K562 (cell line): ENCODE measurements around the gene CAMKV. TPM values are rescaled to one million over a fixed set of nuclear protein-coding genes. Genes with fewer than 3 reads are reported as not detected.

Source experiments
- C11orf30 ChIP-seq: fragments of 450-650 bp; IDR thresholded peaks from 2 replicates; pipeline ENCODE4 v1.6.1; 2016; ENCODE audit warnings: low read depth, mild to moderate bottlenecking
- CBFB ChIP-seq: sonication (generic); formaldehyde crosslinking; IDR thresholded peaks from 2 replicates; pipeline ENCODE4 v1.4.0; 2020; ENCODE audit warnings: mild to moderate bottlenecking, missing genetic modification reagents
- CC2D1A ChIP-seq: fragments of 450-650 bp; IDR thresholded peaks from 2 replicates; pipeline ENCODE4 v1.6.1; 2017; ENCODE audit warnings: mild to moderate bottlenecking
- ELF2 ChIP-seq: fragments of 250-450 bp; sonication (Bioruptor Pico); IDR thresholded peaks from 2 replicates; pipeline ENCODE4 v1.5.0; 2021; ENCODE audit warnings: mild to moderate bottlenecking
- HMG20A ChIP-seq: fragments of 450-650 bp; formaldehyde crosslinking; conservative IDR thresholded peaks from 2 replicates; pipeline ENCODE4 v1.4.0; 2020; ENCODE audit warnings: mild to moderate bottlenecking, mixed read lengths
- MBD2 ChIP-seq: sonication (generic); IDR thresholded peaks from 2 replicates; pipeline ENCODE4 v1.6.1; 2016; ENCODE audit warnings: low read depth, borderline replicate concordance
- MED1 ChIP-seq: sonication (generic); formaldehyde crosslinking; IDR thresholded peaks from 2 replicates; pipeline ENCODE4 v1.8.1; 2023; ENCODE audit warnings: missing genetic modification reagents, borderline replicate concordance
- MEF2D ChIP-seq: conservative IDR thresholded peaks from 2 replicates; pipeline ENCODE4 v1.6.1; 2016; ENCODE audit warnings: low read depth, missing genetic modification characterization, missing compliant biosample characterization
- PHF8 ChIP-seq: fragments of 200-600 bp; sonication (generic); IDR thresholded peaks from 2 replicates; pipeline ENCODE4 v1.6.1; 2012; ENCODE audit warnings: mixed run types, mild to moderate bottlenecking, inconsistent platforms, low read length, moderate library complexity, borderline replicate concordance
- POLR3G ChIP-seq: IDR thresholded peaks from 2 replicates; pipeline ENCODE4 v1.6.1; 2011; ENCODE audit not compliant: insufficient read length, insufficient replicate concordance; ENCODE audit errors: extremely low read depth
- SMAD2 ChIP-seq: fragments of 150-350 bp; IDR thresholded peaks from 2 replicates; pipeline ENCODE4 v1.6.1; 2014; ENCODE audit warnings: low read depth, mild to moderate bottlenecking, low read length
- polyA plus RNA-seq, 8 experiments: library from polyadenylated mRNA; depleted of rRNA in 4 of 8; stranded (reverse) in 5 of 8; unstranded in 3 of 8; fragments of >200 nt; fragmentation: Nextera tagmentation in 2 of 8; fragmentation: Illumina TruSeq in 1 of 8; extraction: Ambion mirVana in 2 of 8; extraction: Trizol in 1 of 8; gene quantifications; 2 replicates each; pipeline versions ENCODE4 v1.2.1 to v1.2.3, GENCODE V29; 2011 to 2014; ENCODE audit warnings: inconsistent platforms in 1 of 8, missing spikeins in 1 of 8
- total RNA-seq, 7 experiments: library from RNA; depleted of rRNA in 6 of 7; stranded (reverse); fragments of >200 nt in 6 of 7; fragmentation: Illumina TruSeq in 2 of 7; extraction: Trizol in 2 of 7; gene quantifications; 2 replicates each; pipeline versions ENCODE4 v1.2.1 to v1.2.3, GENCODE V29; 2011 to 2021; ENCODE audit warnings: low replicate concordance in 1 of 7
- TF ChIP-seq, protein P1 (sequence below): sonication (generic); formaldehyde crosslinking; IDR thresholded peaks from 2 replicates; pipeline ENCODE4 v1.8.1; 2023; ENCODE audit warnings: missing genetic modification reagents, mild to moderate bottlenecking, borderline replicate concordance
- TF ChIP-seq, protein P2 (sequence below): fragments of 450-650 bp; IDR thresholded peaks from 2 replicates; pipeline ENCODE4 v1.6.1; 2017; ENCODE audit warnings: antibody characterized with exemption, mild to moderate bottlenecking
- TF ChIP-seq, protein P3 (sequence below): IDR thresholded peaks from 2 replicates; pipeline ENCODE4 v1.6.1; 2012; ENCODE audit warnings: low read depth, low read length, improper control_type of control experiment, borderline replicate concordance

The CAMKV gene
- total and polyA plus RNA-seq, 9 of the 15 experiments (the other 6 are each of a cell fraction or from before 2014, with no cell fraction given), result 0.08 to 2.7 (median 0.79) TPM

DNA sequence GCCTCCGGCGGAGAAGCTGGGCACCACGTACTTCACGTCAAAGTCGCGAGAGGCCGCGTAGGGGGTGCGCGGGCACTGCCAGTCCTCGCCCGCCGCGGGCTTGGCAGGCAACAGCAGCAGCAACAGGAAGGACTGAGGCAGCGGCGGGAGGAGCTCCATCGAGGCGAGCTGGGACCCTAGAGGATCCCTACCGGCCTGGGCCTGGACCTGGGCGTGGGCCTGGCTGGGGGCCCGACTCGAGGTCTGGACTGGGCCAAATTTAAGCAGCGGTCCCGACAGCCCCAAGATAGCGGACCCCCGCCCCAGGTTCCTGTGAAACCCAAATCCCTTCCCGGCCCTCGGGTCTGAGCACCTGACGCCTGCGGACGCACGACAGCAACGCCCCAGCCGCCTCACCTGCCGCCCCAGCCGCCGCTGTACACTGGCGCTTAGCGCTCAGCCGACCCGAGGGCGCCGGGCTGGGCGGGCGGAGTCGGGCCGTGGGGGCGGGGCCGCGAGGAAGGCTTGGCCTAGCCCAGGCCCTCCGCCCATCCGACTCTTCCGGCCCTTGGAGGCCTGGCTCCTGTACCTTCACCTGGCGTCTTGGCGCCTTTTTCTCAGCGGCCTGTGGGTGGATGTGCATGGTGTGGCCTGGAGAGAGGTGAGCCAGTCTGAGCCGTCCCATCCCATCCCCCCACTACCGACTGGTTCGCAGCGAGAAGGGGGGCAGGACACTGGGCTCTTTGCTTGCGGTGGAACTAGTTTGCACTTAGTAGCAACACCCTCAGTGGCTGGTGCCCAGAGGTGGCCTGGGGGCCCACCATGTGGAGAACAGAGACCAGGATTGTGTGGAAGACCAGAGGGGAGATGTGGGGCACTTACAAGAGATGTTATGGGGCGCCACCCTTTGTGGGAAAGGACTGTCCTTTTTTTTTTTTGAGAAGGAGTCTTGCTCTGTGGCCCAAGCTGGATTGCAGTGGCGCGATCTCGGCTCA is 34.0 kb upstream of the CAMKV start, which contains the start of gene MST1R (continued):
- TF ChIP-seq, protein P1, sequence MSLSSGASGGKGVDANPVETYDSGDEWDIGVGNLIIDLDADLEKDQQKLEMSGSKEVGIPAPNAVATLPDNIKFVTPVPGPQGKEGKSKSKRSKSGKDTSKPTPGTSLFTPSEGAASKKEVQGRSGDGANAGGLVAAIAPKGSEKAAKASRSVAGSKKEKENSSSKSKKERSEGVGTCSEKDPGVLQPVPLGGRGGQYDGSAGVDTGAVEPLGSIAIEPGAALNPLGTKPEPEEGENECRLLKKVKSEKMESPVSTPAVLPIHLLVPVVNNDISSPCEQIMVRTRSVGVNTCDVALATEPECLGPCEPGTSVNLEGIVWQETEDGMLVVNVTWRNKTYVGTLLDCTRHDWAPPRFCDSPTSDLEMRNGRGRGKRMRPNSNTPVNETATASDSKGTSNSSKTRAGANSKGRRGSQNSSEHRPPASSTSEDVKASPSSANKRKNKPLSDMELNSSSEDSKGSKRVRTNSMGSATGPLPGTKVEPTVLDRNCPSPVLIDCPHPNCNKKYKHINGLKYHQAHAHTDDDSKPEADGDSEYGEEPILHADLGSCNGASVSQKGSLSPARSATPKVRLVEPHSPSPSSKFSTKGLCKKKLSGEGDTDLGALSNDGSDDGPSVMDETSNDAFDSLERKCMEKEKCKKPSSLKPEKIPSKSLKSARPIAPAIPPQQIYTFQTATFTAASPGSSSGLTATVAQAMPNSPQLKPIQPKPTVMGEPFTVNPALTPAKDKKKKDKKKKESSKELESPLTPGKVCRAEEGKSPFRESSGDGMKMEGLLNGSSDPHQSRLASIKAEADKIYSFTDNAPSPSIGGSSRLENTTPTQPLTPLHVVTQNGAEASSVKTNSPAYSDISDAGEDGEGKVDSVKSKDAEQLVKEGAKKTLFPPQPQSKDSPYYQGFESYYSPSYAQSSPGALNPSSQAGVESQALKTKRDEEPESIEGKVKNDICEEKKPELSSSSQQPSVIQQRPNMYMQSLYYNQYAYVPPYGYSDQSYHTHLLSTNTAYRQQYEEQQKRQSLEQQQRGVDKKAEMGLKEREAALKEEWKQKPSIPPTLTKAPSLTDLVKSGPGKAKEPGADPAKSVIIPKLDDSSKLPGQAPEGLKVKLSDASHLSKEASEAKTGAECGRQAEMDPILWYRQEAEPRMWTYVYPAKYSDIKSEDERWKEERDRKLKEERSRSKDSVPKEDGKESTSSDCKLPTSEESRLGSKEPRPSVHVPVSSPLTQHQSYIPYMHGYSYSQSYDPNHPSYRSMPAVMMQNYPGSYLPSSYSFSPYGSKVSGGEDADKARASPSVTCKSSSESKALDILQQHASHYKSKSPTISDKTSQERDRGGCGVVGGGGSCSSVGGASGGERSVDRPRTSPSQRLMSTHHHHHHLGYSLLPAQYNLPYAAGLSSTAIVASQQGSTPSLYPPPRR, result no peak
- TF ChIP-seq ELF2 (CRISPR knock-in tag) (no peak), CBFB (no peak), MBD2 (peak; percentile 18; the same call in 1 of the 2 replicates), CC2D1A (0 out of 2 replicates have a peak, but pooled peaks have one; percentile 12), HMG20A (no peak), MED1 (no peak), MEF2D (tag) (no peak), POLR3G (no peak), PHF8 (peak; percentile 74; the same call in 1 of the 2 replicates), SMAD2 (no peak), C11orf30 (no peak)
- TF ChIP-seq, protein P2, sequence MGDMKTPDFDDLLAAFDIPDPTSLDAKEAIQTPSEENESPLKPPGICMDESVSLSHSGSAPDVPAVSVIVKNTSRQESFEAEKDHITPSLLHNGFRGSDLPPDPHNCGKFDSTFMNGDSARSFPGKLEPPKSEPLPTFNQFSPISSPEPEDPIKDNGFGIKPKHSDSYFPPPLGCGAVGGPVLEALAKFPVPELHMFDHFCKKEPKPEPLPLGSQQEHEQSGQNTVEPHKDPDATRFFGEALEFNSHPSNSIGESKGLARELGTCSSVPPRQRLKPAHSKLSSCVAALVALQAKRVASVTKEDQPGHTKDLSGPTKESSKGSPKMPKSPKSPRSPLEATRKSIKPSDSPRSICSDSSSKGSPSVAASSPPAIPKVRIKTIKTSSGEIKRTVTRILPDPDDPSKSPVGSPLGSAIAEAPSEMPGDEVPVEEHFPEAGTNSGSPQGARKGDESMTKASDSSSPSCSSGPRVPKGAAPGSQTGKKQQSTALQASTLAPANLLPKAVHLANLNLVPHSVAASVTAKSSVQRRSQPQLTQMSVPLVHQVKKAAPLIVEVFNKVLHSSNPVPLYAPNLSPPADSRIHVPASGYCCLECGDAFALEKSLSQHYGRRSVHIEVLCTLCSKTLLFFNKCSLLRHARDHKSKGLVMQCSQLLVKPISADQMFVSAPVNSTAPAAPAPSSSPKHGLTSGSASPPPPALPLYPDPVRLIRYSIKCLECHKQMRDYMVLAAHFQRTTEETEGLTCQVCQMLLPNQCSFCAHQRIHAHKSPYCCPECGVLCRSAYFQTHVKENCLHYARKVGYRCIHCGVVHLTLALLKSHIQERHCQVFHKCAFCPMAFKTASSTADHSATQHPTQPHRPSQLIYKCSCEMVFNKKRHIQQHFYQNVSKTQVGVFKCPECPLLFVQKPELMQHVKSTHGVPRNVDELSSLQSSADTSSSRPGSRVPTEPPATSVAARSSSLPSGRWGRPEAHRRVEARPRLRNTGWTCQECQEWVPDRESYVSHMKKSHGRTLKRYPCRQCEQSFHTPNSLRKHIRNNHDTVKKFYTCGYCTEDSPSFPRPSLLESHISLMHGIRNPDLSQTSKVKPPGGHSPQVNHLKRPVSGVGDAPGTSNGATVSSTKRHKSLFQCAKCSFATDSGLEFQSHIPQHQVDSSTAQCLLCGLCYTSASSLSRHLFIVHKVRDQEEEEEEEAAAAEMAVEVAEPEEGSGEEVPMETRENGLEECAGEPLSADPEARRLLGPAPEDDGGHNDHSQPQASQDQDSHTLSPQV, result peak; percentile 68; the same call in 1 of the 2 replicates
- TF ChIP-seq, protein P3, sequence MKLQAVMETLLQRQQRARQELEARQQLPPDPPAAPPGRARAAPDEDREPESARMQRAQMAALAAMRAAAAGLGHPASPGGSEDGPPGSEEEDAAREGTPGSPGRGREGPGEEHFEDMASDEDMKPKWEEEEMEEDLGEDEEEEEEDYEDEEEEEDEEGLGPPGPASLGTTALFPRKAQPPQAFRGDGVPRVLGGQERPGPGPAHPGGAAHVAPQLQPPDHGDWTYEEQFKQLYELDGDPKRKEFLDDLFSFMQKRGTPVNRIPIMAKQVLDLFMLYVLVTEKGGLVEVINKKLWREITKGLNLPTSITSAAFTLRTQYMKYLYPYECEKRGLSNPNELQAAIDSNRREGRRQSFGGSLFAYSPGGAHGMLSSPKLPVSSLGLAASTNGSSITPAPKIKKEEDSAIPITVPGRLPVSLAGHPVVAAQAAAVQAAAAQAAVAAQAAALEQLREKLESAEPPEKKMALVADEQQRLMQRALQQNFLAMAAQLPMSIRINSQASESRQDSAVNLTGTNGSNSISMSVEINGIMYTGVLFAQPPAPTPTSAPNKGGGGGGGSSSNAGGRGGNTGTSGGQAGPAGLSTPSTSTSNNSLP, result no peak
